SK-N-SH (cell line): ENCODE measurements around the gene CHCHD6. TPM values are rescaled to one million over a fixed set of nuclear protein-coding genes. Genes with fewer than 3 reads are reported as not detected.

ENCODE experiments used
- CTCF ChIA-PET: fragments of 300-600, 350-600 bp; formaldehyde crosslinking; extraction: SDS; loops from one replicate; lab custom pipeline; 2021; lab: Yijun Ruan, JAX
- POLR2A ChIA-PET: fragments of 350-600 bp; sonication (Branson Sonifier 250); formaldehyde crosslinking; extraction: SDS; loops from one replicate; lab custom pipeline; 2020; ENCODE audit warnings: antibody characterized with exemption, inconsistent platforms; lab: Yijun Ruan, JAX
- DNase-seq: peaks from one replicate; pipeline ENCODE4 v3.0.0; 2012
- H2AFZ ChIP-seq: fragments of 200-600 bp; sonication (generic); 2 replicates; pipeline ENCODE4 v1.8.1; 2016; ENCODE audit warnings: antibody characterized with exemption, mild to moderate bottlenecking, low read depth
- H3F3A ChIP-seq: fragments of 200-600 bp; sonication (generic); replicated peaks from 2 replicates; pipeline ENCODE3; 2016; ENCODE audit warnings: antibody characterized with exemption, mild to moderate bottlenecking; ENCODE audit not compliant: insufficient read depth
- H3K27ac ChIP-seq, 2 experiments: fragments of 200-500 bp in 1 of 2; fragments of 200-600 bp in 1 of 2; sonication (Bioruptor generic) in 1 of 2; sonication (generic), shearing (Covaris generic) in 1 of 2; 2 replicates each; pipeline versions ENCODE4 v1.5.1 to v1.6.1; 2014 to 2016; ENCODE audit warnings: low read depth in 2 of 2, inconsistent platforms in 1 of 2, low read length in 1 of 2, mild to moderate bottlenecking in 1 of 2, mixed read lengths in 1 of 2
- H3K27me3 ChIP-seq: fragments of 200-600 bp; sonication (generic), shearing (Covaris generic); 2 replicates; pipeline ENCODE4 v1.6.1; 2016; ENCODE audit warnings: mixed run types; ENCODE audit not compliant: insufficient read depth
- H3K36me3 ChIP-seq, 2 experiments: fragments of 200-500 bp in 1 of 2; fragments of 200-600 bp in 1 of 2; sonication (Bioruptor generic) in 1 of 2; sonication (generic) in 1 of 2; replicated peaks in 1 of 2; 2 replicates each; pipeline versions ENCODE3 to v1.5.1; 2014 to 2016; ENCODE audit warnings: low read length in 1 of 2, mild to moderate bottlenecking in 1 of 2; ENCODE audit not compliant: insufficient read depth in 2 of 2, control insufficient read depth in 1 of 2
- H3K4me1 ChIP-seq, 2 experiments: fragments of 200-500 bp in 1 of 2; fragments of 200-600 bp in 1 of 2; sonication (Bioruptor generic) in 1 of 2; sonication (generic), shearing (Covaris generic) in 1 of 2; 2 replicates each; pipeline versions ENCODE4 v1.5.1 to v1.6.1; 2014 to 2016; ENCODE audit warnings: low read depth in 1 of 2, low read length in 1 of 2, mixed run types in 1 of 2; ENCODE audit not compliant: insufficient read depth in 2 of 2, control insufficient read depth in 1 of 2
- H3K4me2 ChIP-seq: fragments of 200-600 bp; sonication (generic), shearing (Covaris generic); 2 replicates; pipeline ENCODE4 v1.6.1; 2017; ENCODE audit warnings: mixed run types
- H3K4me3 ChIP-seq, 2 experiments: fragments of 200-500 bp in 1 of 2; fragments of 200-600 bp in 1 of 2; sonication (Bioruptor generic) in 1 of 2; sonication (generic), shearing (Covaris generic) in 1 of 2; 2 replicates each; pipeline versions ENCODE4 v1.5.1 to v1.8.1; 2014 to 2016; ENCODE audit warnings: low read depth in 2 of 2, inconsistent platforms in 1 of 2, low read length in 1 of 2, mild to moderate bottlenecking in 1 of 2, mixed read lengths in 1 of 2, moderate library complexity in 1 of 2
- H3K79me2 ChIP-seq: fragments of 200-600 bp; sonication (generic); 2 replicates; pipeline ENCODE4 v1.8.1; 2017; ENCODE audit warnings: mild to moderate bottlenecking; ENCODE audit not compliant: insufficient read depth
- H3K9ac ChIP-seq: fragments of 200-600 bp; sonication (generic); 2 replicates; pipeline ENCODE4 v1.6.1; 2017; ENCODE audit warnings: mixed run types
- H3K9me2 ChIP-seq: fragments of 200-600 bp; sonication (generic); 2 replicates; pipeline ENCODE4 v1.6.1; 2017; ENCODE audit warnings: mixed run types
- H3K9me3 ChIP-seq: fragments of 200-600 bp; sonication (generic); 2 replicates; pipeline ENCODE4 v1.6.1; 2017; ENCODE audit warnings: mixed run types, mild to moderate bottlenecking, moderate library complexity
- H4K20me1 ChIP-seq: fragments of 200-600 bp; sonication (generic); 2 replicates; pipeline ENCODE4 v1.6.1; 2017; ENCODE audit warnings: mild to moderate bottlenecking, mixed run types; ENCODE audit not compliant: insufficient read depth
- CHD2 ChIP-seq: fragments of 150-350 bp; IDR thresholded peaks from 2 replicates; pipeline ENCODE4 v1.6.1; 2018; ENCODE audit warnings: low read length; ENCODE audit not compliant: partially characterized antibody
- ELF1 ChIP-seq: IDR thresholded peaks from 2 replicates; pipeline ENCODE4 v1.4.0; 2012
- EZH2phosphoT487 ChIP-seq: fragments of 200-600 bp; sonication (generic); IDR thresholded peaks from 2 replicates; pipeline ENCODE4 v1.6.1; 2017; ENCODE audit warnings: low read depth, mixed run types, mild to moderate bottlenecking, antibody characterized with exemption, moderate library complexity, borderline replicate concordance
- GABPA ChIP-seq: IDR thresholded peaks from 2 replicates; pipeline ENCODE4 v1.4.0; 2012; ENCODE audit warnings: low read depth, mild to moderate bottlenecking
- GATA2 ChIP-seq: sonication (generic); formaldehyde crosslinking; IDR thresholded peaks from 2 replicates; pipeline ENCODE4 v1.5.0; 2020; ENCODE audit warnings: mild to moderate bottlenecking, missing genetic modification reagents
- IRF3 ChIP-seq: fragments of 150-350 bp; IDR thresholded peaks from 2 replicates; pipeline ENCODE4 v1.6.1; 2016; ENCODE audit warnings: mild to moderate bottlenecking, low read depth, low read length
- MAX ChIP-seq: IDR thresholded peaks from 2 replicates; pipeline ENCODE4 v1.4.0; 2012; ENCODE audit warnings: low read depth
- PBX3 ChIP-seq: IDR thresholded peaks from 2 replicates; pipeline ENCODE4; 2012
- POLR2AphosphoS5 ChIP-seq: IDR thresholded peaks from 2 replicates; pipeline ENCODE4 v1.6.1; 2012; ENCODE audit warnings: low read depth, low read length
- REST ChIP-seq: IDR thresholded peaks from 2 replicates; pipeline ENCODE4 v1.6.1; 2012; ENCODE audit warnings: mild to moderate bottlenecking, low read depth, low read length, moderate library complexity
- SIN3A ChIP-seq: IDR thresholded peaks from 2 replicates; pipeline ENCODE4 v1.6.1; 2012; ENCODE audit warnings: low read depth, mild to moderate bottlenecking, low read length, moderate library complexity, borderline replicate concordance
- YY1 ChIP-seq: IDR thresholded peaks from 2 replicates; pipeline ENCODE4 v1.4.0; 2012; ENCODE audit warnings: low read depth, mild to moderate bottlenecking
- ZBTB33 ChIP-seq: IDR thresholded peaks from 2 replicates; pipeline ENCODE4 v1.4.0; 2012; ENCODE audit warnings: low read depth, borderline replicate concordance
- WGBS: methylation state at CpG from one replicate; pipeline ENCODE4 v1.1.6; 2017; ENCODE audit warnings: low lambda C conversion rate; 5-methylcytosine and 5-hydroxymethylcytosine counted together
- polyA plus RNA-seq, 3 experiments: library from polyadenylated mRNA; depleted of rRNA; stranded (reverse); fragments of >200 nt; gene quantifications; 2 replicates each; pipeline ENCODE4 v1.2.3, GENCODE V29; 2012
- TF ChIP-seq, protein P1 (sequence below): fragments of 200-600 bp; sonication (generic); IDR thresholded peaks from 2 replicates; pipeline ENCODE4 v1.6.1; 2017; ENCODE audit warnings: antibody characterized with exemption, mild to moderate bottlenecking, moderate library complexity

CHCHD6 gene
- polyA plus RNA-seq, 1 of the 3 experiments (the other 2 are of a cell fraction), result 42.5 TPM

- Histone ChIP-seq H3K4me1 (peaks cover 0 to 40% of the 10 kb centered on the region in 2 experiments; a peak in 1 of 4 replicates), H3K79me2 (no peaks in the 10 kb centered on the region), H3F3A (no peaks in the 10 kb centered on the region), H3K9ac (no peak overlapping the region), H2AFZ (no peak overlapping the region), H3K27me3 (no peaks in the 10 kb centered on the region), H3K36me3 (no peaks in the 10 kb centered on the region), H4K20me1 (no peaks in the 10 kb centered on the region), H3K4me3 (no peak overlapping the region), H3K4me2 (no peak overlapping the region), H3K27ac (no peak overlapping the region), H3K9me2 (no peaks in the 10 kb centered on the region), H3K9me3 (no peaks in the 10 kb centered on the region)
- no peak for TF ChIP-seq GATA2 (CRISPR knock-in tag)
- TF ChIP-seq IRF3, result no peak
- no peak for TF ChIP-seq ELF1
- no peak for TF ChIP-seq SIN3A
- no peak for TF ChIP-seq EZH2phosphoT487
- TF ChIP-seq ZBTB33, result no peak
- TF ChIP-seq GABPA, result no peak
- TF ChIP-seq, protein P1, sequence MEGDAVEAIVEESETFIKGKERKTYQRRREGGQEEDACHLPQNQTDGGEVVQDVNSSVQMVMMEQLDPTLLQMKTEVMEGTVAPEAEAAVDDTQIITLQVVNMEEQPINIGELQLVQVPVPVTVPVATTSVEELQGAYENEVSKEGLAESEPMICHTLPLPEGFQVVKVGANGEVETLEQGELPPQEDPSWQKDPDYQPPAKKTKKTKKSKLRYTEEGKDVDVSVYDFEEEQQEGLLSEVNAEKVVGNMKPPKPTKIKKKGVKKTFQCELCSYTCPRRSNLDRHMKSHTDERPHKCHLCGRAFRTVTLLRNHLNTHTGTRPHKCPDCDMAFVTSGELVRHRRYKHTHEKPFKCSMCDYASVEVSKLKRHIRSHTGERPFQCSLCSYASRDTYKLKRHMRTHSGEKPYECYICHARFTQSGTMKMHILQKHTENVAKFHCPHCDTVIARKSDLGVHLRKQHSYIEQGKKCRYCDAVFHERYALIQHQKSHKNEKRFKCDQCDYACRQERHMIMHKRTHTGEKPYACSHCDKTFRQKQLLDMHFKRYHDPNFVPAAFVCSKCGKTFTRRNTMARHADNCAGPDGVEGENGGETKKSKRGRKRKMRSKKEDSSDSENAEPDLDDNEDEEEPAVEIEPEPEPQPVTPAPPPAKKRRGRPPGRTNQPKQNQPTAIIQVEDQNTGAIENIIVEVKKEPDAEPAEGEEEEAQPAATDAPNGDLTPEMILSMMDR, result no peak
- TF ChIP-seq REST, result no peak
- no peak for TF ChIP-seq POLR2AphosphoS5
- TF ChIP-seq MAX, result no peak
- TF ChIP-seq PBX3, result no peak
- no peak for TF ChIP-seq CHD2
- no peak for TF ChIP-seq YY1
- CTCF ChIA-PET, result interaction anchor here (6.4 kb wide), 1 partner anchor 209 kb away, joined by 54 read pairs; no protein-coding TSS in a partner anchor
- POLR2A ChIA-PET, result no interaction called here
- WGBS, result 92% methylated on average over 6 of the region's 7 CpGs
- DNase-seq, result no peak
These were observed 259.5 kb downstream of the CHCHD6 start for GRCh38 chr3:126963261-126964190.
